IPS-15b (cell line): Measurements from ENCODE around the gene PLEKHA6.

Experiments used
- H3K27me3 ChIP-seq: one replicate; pipeline ENCODE4 v1.6.1; 2013; ENCODE audit warnings: low read length; ENCODE audit not compliant: control insufficient read depth, insufficient read depth
- H3K36me3 ChIP-seq: one replicate; pipeline ENCODE4 v1.6.1; 2013; ENCODE audit warnings: low read length; ENCODE audit not compliant: control insufficient read depth, insufficient read depth
- H3K4me1 ChIP-seq: one replicate; pipeline ENCODE4 v1.6.1; 2013; ENCODE audit warnings: mild to moderate bottlenecking, low read length; ENCODE audit not compliant: control insufficient read depth, insufficient read depth
- H3K4me3 ChIP-seq: one replicate; pipeline ENCODE4 v1.5.1; 2013; ENCODE audit warnings: low read depth, low read length
- H3K9ac ChIP-seq: one replicate; pipeline ENCODE4 v1.6.1; 2013; ENCODE audit warnings: low read depth, mild to moderate bottlenecking, low read length
- H3K9me3 ChIP-seq: one replicate; pipeline ENCODE4 v1.6.1; 2013; ENCODE audit warnings: mild to moderate bottlenecking, low read length; ENCODE audit not compliant: control insufficient read depth, insufficient read depth

PLEKHA6 gene

DNA sequence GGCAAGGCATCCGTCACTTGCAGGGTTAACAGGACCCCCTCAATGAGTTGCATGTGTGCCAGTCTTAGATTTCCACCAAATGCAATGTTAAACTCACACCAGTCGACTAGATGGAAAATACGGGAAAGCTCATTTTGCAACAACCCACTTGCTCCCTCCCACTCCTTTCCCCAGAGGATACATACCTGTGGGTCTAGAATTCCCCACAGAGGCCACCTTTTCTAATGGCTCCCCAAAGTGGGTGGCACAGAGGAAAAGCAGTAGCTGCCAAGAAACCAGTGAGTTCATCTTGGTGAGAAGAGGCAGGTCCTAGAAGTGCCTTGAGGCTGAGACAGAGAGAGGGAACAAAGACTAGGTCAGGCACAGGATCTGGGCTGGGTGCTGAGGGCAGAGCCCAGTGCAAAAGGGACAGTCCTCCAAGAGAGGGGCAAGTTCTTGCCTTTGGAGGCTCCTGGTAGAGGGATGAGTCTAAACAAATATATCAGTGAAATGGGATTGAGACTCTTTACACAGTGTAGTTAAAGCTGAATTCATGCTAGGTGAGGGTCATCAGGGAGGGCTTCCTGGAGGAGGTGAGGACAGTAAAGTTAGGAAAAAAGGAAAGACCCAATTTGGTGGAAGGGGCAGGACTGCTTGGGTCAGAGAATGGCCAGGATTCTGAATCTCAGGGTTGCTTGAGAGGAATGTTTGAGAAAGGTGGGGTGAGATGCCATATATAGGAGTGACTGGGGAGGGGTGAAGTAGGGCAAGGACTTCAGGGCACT lies 167.0 kb downstream of the PLEKHA6 start:
- H3K4me1 ChIP-seq = peaks cover 3% of the 10 kb centered on the region
- no peaks in the 10 kb centered on the region for H3K36me3 ChIP-seq
- H3K4me3 ChIP-seq = no peak overlapping the region
- no peak overlapping the region for H3K9ac ChIP-seq
- H3K9me3 ChIP-seq = no peaks in the 10 kb centered on the region
- peaks cover 53% of the 10 kb centered on the region for H3K27me3 ChIP-seq

DNA sequence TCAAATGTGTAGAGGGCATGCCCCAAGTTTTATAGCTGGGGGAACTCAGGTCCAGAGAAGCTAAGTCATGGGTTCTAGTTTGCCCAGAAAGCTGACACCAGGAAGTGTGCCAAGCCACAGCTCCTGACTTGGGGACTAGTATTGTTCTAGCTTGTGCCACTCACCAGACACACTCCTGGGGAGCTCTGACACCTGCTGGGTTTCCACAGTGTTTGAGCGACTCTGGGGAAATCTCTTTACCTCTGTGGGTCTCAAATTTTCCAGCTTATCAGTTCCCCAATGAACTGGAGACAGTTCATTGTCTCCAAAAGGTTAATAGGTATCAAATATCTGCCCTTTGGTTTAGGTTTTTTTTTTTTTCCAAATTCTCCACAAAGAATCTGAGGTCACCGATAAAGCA lies 167.7 kb downstream of the PLEKHA6 start:
- peaks cover 60% of the 10 kb centered on the region for H3K27me3 ChIP-seq
- peaks cover 3% of the 10 kb centered on the region for H3K4me1 ChIP-seq

DNA sequence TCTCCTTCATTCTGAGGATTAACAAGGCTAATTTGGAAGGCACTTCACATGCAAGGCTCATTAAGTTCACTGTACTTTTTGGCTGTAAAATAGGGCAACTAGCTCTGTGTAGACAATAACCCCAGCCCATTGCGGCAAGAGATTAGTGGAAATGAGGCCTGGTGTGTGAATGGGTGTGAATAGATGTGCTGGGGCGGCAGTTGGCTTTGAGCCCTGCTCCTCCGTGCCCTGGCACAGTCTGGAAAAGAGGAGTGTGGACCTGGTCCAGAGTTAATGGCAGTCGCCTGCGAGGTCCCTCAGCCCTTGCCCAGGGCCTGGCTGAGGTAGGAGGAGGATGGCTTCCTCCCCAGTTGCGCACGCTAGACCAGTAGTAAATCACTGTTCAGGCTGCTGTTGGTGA lies 168.3 kb downstream of the PLEKHA6 start:
- Histone ChIP-seq H3K9ac (no peak overlapping the region), H3K27me3 (peaks cover 62% of the 10 kb centered on the region), H3K36me3 (no peaks in the 10 kb centered on the region), H3K9me3 (no peaks in the 10 kb centered on the region), H3K4me1 (peaks cover 3% of the 10 kb centered on the region), H3K4me3 (no peak overlapping the region)

More for the DNA sequence above, 167.7 kb downstream of the PLEKHA6 start:
- H3K4me3 ChIP-seq = no peak overlapping the region
- no peak overlapping the region for H3K9ac ChIP-seq
- no peaks in the 10 kb centered on the region for H3K36me3 ChIP-seq
- no peaks in the 10 kb centered on the region for H3K9me3 ChIP-seq

DNA sequence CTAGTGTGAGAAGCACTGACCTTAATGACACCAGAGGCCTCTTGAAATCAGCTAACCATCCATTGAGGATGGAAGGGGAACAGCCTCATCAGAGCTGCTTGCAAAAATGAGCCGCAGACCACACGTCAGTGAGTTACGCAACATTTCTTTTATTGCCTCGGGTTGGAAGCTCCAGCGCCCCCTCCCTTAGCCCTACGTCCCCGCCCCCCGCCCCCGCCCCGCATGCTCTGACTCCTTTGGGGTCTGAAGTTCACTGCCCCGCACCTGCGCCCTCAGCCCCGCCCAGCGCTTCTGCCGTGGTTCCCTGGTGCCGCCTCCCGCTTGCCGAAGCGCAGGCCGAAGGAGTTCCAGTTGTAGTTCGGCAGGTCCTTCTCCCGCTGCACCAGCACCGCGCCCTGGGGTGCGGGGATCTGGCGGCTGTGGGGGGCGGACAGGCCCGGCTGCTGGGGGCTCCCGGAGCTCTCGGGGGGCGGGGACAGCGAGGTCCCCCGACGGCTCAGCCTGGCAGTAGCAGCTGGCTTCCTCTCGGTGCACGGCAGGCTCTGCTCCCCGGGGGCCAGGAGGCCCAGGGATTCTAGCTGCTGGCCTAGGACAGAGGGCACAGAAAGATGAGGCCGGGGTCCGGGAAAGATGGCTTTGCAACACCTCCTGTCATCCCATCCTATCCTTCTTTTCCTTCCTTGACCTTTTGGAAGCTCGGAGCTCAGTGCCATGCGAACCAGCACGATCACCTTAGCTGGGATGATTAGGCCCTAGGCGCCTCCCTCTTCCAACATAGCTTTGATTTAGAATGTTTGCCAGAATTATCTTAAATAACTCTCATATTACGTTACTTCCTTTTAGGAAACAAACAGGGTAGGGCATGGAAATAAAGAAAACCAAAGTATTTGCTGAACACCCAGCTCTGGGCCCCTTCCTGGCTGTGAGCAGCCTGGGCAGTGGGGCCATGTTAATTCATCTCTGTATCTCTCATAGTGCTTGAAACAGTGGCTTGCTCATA lies 169.2 kb downstream of the PLEKHA6 start:
- Histone ChIP-seq H3K9ac (no peak overlapping the region), H3K4me3 (peak overlapping the region; percentile 41), H3K27me3 (peaks cover 62% of the 10 kb centered on the region), H3K9me3 (no peaks in the 10 kb centered on the region), H3K36me3 (no peaks in the 10 kb centered on the region), H3K4me1 (peaks cover 3% of the 10 kb centered on the region)

DNA sequence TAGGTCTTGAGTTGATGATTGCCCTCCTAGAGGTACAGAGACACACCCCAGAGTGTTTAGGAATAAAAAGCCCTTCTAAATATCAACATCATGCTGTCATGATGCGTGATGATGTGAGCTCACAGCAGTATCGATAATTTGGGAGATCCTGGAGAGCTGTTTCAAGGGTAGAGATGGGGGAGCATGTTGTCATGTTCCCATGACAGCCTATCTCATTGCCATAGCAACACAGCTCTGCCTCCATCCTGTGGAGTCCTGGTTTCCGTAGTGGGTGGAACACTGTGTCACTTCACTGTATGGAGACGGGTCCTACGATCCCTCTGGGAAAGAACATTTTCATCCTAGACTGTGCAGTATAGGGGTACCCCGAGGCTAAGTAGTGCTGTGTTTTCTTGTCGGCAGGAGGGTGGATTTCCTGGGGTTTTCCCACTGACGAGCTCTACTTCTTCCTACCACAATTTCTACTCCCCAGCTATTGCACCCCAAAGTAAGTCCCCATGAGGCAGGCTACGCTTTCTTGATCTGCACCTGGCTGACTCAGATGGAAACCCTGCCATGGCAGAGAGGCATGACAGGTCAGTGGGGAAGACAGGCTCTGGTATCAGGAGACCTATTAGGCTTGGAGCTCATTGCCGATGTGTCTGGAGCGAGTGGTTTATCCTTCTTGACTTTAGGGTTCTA lies 170.6 kb downstream of the PLEKHA6 start:
- Histone ChIP-seq H3K9me3 (no peaks in the 10 kb centered on the region), H3K36me3 (no peaks in the 10 kb centered on the region), H3K9ac (no peak overlapping the region), H3K4me1 (peaks cover 3% of the 10 kb centered on the region), H3K4me3 (no peak overlapping the region), H3K27me3 (peaks cover 62% of the 10 kb centered on the region)

DNA sequence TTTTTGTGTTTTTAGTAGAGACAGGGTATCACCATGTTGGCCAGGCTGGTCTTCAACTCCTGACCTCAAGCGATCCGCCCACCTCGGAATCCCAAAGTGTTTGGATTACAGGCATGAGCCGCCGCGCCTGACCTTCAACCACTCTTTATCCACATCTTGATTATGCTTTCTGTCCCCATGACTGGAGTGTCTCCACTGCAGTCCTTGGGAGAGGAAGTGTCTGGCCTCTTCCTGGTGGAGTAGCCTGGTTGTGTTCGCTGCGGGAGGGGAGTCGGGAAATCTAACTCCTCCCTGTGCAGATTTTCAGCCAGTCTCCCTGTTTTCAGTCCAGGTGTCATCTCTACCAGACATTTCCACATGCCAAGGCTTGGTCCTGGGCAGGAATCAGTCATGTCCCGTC lies 173.1 kb downstream of the PLEKHA6 start:
- Histone ChIP-seq H3K9ac (no peak overlapping the region), H3K9me3 (no peaks in the 10 kb centered on the region), H3K36me3 (no peaks in the 10 kb centered on the region), H3K27me3 (peaks cover 43% of the 10 kb centered on the region), H3K4me3 (no peak overlapping the region), H3K4me1 (peaks cover 3% of the 10 kb centered on the region)

DNA sequence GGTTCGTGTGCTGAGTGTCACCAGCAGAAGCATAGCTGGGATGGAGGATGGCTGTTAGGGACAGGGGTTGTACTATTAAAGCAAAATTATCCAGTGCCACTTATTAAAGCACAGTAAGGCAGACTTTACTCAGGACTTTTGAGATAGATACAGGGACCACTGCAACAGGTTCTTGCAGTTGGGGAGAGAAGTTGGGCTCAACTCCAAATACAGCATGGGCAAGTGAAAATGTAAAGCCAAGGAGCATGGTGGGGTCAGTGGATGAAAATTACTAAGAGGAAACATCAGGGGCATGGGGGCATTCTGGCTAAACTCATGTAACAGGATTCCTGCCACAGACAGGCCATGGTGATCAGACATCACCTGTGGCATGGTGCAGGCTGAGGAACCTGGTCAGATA lies 178.6 kb downstream of the PLEKHA6 start:
- Histone ChIP-seq H3K9ac (no peak overlapping the region), H3K9me3 (no peaks in the 10 kb centered on the region), H3K27me3 (peaks cover 3% of the 10 kb centered on the region), H3K4me3 (no peak overlapping the region), H3K36me3 (no peaks in the 10 kb centered on the region), H3K4me1 (no peaks in the 10 kb centered on the region)

DNA sequence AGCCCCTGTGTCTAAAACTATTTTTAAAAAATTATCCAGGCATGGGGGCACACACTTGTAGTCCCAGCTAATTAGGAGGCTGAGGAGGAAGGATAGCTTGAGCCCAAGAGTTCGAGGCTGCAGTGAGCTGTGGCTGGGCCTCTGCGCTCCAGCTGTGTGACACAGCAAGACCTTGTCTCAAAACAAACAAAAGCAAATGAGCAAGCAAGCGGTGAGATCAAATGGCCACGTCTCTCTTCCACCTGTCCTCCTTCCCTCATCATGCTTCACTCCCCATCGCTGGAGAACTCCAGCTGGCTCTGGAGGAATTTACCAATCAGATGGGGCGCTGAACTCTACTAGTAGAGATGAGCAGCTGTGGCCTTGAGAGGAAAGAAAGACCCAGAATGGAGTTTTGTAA lies 179.6 kb downstream of the PLEKHA6 start:
- Histone ChIP-seq H3K4me3 (no peak overlapping the region), H3K36me3 (no peaks in the 10 kb centered on the region), H3K27me3 (peaks cover 3% of the 10 kb centered on the region), H3K4me1 (no peaks in the 10 kb centered on the region), H3K9me3 (no peaks in the 10 kb centered on the region), H3K9ac (no peak overlapping the region)

DNA sequence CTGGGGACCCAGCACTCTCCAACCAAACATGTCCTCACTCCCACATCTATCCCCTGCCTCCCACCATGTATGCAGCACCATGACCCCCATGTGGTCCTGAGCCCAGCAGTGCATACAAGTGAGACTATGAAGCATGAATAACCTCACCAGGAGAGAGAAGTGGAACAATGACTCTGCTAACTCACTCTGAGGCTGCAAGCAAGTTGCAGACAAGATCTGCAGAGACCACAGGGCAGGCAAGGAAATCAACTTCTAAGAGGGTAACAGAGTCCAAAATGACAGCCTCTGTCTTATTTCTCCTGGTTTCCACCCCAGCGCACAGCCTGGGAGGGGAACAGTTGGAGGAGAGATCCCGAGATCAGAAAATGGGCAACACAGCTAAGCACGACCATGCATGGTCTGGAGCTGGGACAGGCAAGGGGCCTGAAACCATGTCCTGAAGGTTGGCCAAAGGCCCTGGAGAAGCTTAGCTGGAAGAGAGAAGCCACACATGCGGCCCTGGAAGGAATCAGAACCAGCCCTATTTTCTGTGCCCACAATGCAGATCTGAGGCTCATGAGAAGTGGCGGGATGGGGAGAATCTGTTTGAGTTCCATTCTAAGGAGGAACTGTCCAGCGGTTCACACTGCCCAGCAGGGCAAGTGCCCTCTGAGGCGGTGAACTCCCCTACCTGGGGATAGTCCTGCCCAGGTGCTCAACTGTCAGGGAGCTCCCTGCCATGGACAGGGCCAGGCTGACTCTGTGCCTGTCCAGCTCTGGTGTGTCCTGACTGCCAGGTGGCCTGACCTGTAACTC lies 181.0 kb downstream of the PLEKHA6 start:
- no peak overlapping the region for H3K9ac ChIP-seq
- peaks cover 3% of the 10 kb centered on the region for H3K27me3 ChIP-seq
- no peak overlapping the region for H3K4me3 ChIP-seq
- no peaks in the 10 kb centered on the region for H3K9me3 ChIP-seq
- no peaks in the 10 kb centered on the region for H3K36me3 ChIP-seq
- no peaks in the 10 kb centered on the region for H3K4me1 ChIP-seq

DNA sequence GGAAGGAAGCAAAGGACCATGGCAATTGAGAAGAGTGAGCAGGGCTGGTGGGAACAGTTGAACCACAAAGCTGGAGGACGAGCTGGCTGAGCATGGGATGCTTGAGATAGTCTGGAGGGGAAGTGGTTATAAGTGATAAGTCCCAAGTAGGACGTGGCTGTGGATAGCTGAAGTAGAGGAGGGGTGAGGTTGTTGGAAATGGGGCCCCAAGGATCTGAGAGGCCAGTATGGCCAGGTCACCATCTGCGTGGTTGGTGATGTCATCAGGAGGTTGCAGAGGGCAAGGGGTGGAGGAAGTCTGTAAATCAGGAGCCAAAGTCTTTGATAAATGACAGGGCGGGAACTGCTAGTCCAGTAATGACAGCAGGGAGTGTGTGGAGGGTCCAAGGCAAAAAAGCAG lies 182.6 kb downstream of the PLEKHA6 start:
- no peak overlapping the region for H3K9ac ChIP-seq

DNA sequence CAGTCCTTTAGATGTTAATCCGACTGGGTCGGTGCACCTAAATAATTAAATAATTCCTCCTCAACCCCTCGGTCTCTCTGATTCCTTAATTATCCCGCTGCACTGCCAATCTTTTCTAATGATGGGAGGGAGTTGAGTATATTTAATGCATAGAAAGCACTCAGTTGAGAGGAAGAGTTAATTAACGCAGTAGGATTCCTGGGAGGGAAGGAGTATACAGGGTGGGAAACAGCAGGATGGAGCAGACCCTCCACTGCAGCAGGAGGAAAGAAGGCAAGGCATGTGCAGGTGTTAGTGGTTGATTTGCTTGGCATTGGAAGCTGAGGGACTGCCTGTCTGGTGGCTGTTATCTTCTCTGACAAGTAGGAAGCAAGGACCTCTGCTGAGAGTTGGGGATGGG lies 183.7 kb downstream of the PLEKHA6 start:
- Histone ChIP-seq H3K9ac (no peak overlapping the region), H3K36me3 (no peaks in the 10 kb centered on the region), H3K4me3 (no peak overlapping the region), H3K27me3 (peaks cover 3% of the 10 kb centered on the region), H3K9me3 (no peaks in the 10 kb centered on the region), H3K4me1 (no peaks in the 10 kb centered on the region)

More for the DNA sequence above, 182.6 kb downstream of the PLEKHA6 start:
- no peak overlapping the region for H3K4me3 ChIP-seq
- H3K27me3 ChIP-seq = peaks cover 3% of the 10 kb centered on the region
- no peaks in the 10 kb centered on the region for H3K4me1 ChIP-seq
- H3K36me3 ChIP-seq = no peaks in the 10 kb centered on the region
- no peaks in the 10 kb centered on the region for H3K9me3 ChIP-seq
